Natural killer cell (primary cell): Measurements from ENCODE around the gene ITGA1. TPM values are rescaled to one million over a fixed set of nuclear protein-coding genes. Genes with fewer than 3 reads are reported as not detected.

ENCODE experiments used
- ATAC-seq, 3 donors: fragments of 150-1000 bp in 2 of 3; fragments of 200-7000 bp in 1 of 3; cut with Tn5 transposase; 1 replicate in 1 of 3; 2 replicates in 2 of 3; pipeline ENCODE4 v1.10.0; 2021; ENCODE audit warnings: mild to moderate bottlenecking in 2 of 3, moderate library complexity in 2 of 3
- DNase-seq, 2 donors: peaks; one replicate each; pipeline versions ENCODE4 v3.0.0 to v3.0.0-alpha.2; 2013 to 2021; ENCODE audit warnings: mixed read lengths in 1 of 2
- H3K27ac ChIP-seq: one replicate; pipeline ENCODE4 v1.5.1; 2013; ENCODE audit warnings: mild to moderate bottlenecking, low read length
- H3K27me3 ChIP-seq: one replicate; pipeline ENCODE4 v1.6.1; 2013; ENCODE audit warnings: low read length; ENCODE audit not compliant: control insufficient read depth, insufficient read depth
- H3K36me3 ChIP-seq: one replicate; pipeline ENCODE4 v1.6.1; 2013; ENCODE audit warnings: low read length; ENCODE audit not compliant: control insufficient read depth, insufficient read depth
- H3K4me1 ChIP-seq: one replicate; pipeline ENCODE4 v1.6.1; 2013; ENCODE audit warnings: low read length; ENCODE audit not compliant: control insufficient read depth, insufficient read depth
- H3K4me3 ChIP-seq: one replicate; pipeline ENCODE4 v1.5.1; 2013; ENCODE audit warnings: low read length
- H3K9me3 ChIP-seq: one replicate; pipeline ENCODE4 v1.6.1; 2013; ENCODE audit warnings: low read length; ENCODE audit not compliant: control insufficient read depth, insufficient read depth
- H3K27ac Mint-ChIP-seq, 2 donors: one replicate each; pipeline ENCODE4 v1.8.0; 2022; ENCODE audit warnings: mild to moderate bottlenecking in 2 of 2, mixed read lengths in 2 of 2, moderate library complexity in 1 of 2
- H3K27me3 Mint-ChIP-seq, 2 donors: one replicate each; pipeline ENCODE4 v1.8.0; 2022; ENCODE audit warnings: low read depth in 2 of 2, mixed read lengths in 2 of 2
- H3K36me3 Mint-ChIP-seq: one replicate; pipeline ENCODE4 v1.8.0; 2022; ENCODE audit warnings: mixed read lengths
- H3K4me1 Mint-ChIP-seq, 2 donors: one replicate each; pipeline ENCODE4 v1.8.0; 2022; ENCODE audit warnings: mixed read lengths in 2 of 2
- H3K4me3 Mint-ChIP-seq: one replicate; pipeline ENCODE4 v1.8.0; 2022; ENCODE audit warnings: mild to moderate bottlenecking, moderate library complexity, mixed read lengths
- H3K9me3 Mint-ChIP-seq, 2 donors: one replicate each; pipeline ENCODE4 v1.8.0; 2022; ENCODE audit warnings: mixed read lengths in 2 of 2
- WGBS: methylation state at CpG from one replicate; pipeline ENCODE4 v1.1.7; 2013; ENCODE audit warnings: missing lambda C conversion rate; ENCODE audit not compliant: insufficient coverage; 5-methylcytosine and 5-hydroxymethylcytosine counted together
- intact Hi-C: fragments of 100-400 bp; cut with micrococcal nuclease; formaldehyde crosslinking; loops from one replicate; pipeline ENCODE4 v1.14.2; 2022
- total RNA-seq, 4 donors: library from RNA; stranded (reverse); fragments of 120-200 nt in 1 of 4; gene quantifications; one replicate each; pipeline versions ENCODE4 v1.2.3 to v1.2.4, GENCODE V29; 2013 to 2022
- TF ChIP-seq, protein P1 (sequence below): fragments of 200-600 bp; IDR thresholded peaks from one replicate; pipeline ENCODE4 v1.8.0; 2022; ENCODE audit warnings: antibody characterized with exemption

The ITGA1 gene
- total RNA-seq, 3 donors from 2014 or later (not counting 1 experiment from before 2014, with no cell fraction given), result 0.45 to 0.82 (median 0.47) TPM

DNA sequence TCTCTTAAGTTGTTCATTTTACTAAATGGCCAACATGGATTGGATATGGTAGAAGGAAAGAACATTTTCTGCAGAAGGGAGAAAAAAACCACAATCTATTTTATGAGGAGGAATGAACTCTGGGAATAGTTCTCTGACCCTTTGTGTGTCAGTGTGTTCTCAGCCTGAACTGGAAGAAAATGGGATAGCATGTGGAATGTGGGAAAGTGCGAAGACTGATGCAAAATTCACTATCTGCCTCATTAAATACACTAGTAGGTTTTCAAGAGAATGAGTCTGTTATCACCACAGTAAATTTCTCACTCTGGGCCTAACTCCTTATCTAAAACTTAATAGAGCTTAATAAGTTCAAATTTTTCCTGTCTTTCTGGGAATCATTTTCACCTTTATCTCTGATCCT lies 22.7 kb downstream of the ITGA1 start:
- no peaks in the 10 kb centered on the region for H3K36me3 ChIP-seq
- Mint-ChIP-seq H3K27ac (no peak overlapping the region), H3K27me3 (no peaks in the 10 kb centered on the region), H3K4me3 (no peak overlapping the region), H3K4me1 (no peaks in the 10 kb centered on the region), H3K36me3 (no peaks in the 10 kb centered on the region), H3K9me3 (no peaks in the 10 kb centered on the region)
- DNase-seq (no peak), ATAC-seq (no peak)
- H3K27me3 ChIP-seq, result no peaks in the 10 kb centered on the region
- no peak overlapping the region for H3K27ac ChIP-seq
- no peak overlapping the region for H3K4me3 ChIP-seq
- H3K4me1 ChIP-seq, result no peaks in the 10 kb centered on the region
- TF ChIP-seq, protein P1, sequence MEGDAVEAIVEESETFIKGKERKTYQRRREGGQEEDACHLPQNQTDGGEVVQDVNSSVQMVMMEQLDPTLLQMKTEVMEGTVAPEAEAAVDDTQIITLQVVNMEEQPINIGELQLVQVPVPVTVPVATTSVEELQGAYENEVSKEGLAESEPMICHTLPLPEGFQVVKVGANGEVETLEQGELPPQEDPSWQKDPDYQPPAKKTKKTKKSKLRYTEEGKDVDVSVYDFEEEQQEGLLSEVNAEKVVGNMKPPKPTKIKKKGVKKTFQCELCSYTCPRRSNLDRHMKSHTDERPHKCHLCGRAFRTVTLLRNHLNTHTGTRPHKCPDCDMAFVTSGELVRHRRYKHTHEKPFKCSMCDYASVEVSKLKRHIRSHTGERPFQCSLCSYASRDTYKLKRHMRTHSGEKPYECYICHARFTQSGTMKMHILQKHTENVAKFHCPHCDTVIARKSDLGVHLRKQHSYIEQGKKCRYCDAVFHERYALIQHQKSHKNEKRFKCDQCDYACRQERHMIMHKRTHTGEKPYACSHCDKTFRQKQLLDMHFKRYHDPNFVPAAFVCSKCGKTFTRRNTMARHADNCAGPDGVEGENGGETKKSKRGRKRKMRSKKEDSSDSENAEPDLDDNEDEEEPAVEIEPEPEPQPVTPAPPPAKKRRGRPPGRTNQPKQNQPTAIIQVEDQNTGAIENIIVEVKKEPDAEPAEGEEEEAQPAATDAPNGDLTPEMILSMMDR, result no peak
- intact Hi-C loops, result no loop called here
- WGBS, result no CpG with 5 or more reads among the region's 1 CpG
- H3K9me3 ChIP-seq, result no peaks in the 10 kb centered on the region

DNA sequence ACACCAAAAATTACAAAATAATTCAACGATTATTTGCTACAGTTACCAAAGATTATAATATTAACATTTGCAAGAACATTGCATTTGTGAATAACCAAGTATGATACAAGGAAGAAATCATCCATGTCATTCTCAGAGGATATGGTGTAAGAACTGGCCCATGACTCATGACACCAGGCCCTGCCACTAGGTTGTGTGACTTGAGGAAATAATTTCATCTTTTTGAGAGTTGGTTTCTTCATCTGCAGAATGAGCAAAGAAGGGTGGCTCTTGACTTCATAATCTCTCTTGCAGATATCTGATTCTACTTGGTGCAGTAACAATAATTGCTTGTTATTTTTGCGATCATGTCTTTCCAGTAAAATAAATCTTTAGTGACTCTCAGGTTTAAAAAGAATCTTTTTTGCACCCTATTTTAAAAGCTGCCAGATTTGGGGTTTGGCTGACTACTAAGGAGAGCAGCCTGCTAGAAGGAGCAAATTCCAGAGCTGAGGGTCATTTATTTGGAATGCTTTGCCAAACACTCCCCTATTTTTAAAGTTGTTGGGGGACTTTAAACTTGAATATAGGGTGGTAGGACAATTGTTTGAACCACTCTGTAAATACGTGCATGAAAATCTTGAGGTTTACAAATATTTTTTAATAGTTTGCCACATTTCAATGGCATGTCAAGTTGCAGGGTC lies 23.5 kb downstream of the ITGA1 start:
- intact Hi-C loops, result no loop called here
- no peak overlapping the region for H3K27ac Mint-ChIP-seq
- H3K27me3 Mint-ChIP-seq, result no peaks in the 10 kb centered on the region
- no peak for DNase-seq
- no peak overlapping the region for H3K27ac ChIP-seq
- no peaks in the 10 kb centered on the region for H3K36me3 Mint-ChIP-seq
- 83% methylated on average over 2 of the region's 3 CpGs for WGBS
- TF ChIP-seq, protein P1, result no peak
- no peaks in the 10 kb centered on the region for H3K4me1 ChIP-seq
- no peaks in the 10 kb centered on the region for H3K9me3 ChIP-seq
- no peaks in the 10 kb centered on the region for H3K4me1 Mint-ChIP-seq
- no peaks in the 10 kb centered on the region for H3K36me3 ChIP-seq
- H3K27me3 ChIP-seq, result no peaks in the 10 kb centered on the region
- peak in 1 of 3 donors; percentile 72 for ATAC-seq
- H3K4me3 Mint-ChIP-seq, result no peak overlapping the region
- no peaks in the 10 kb centered on the region for H3K9me3 Mint-ChIP-seq
- H3K4me3 ChIP-seq, result no peak overlapping the region

DNA sequence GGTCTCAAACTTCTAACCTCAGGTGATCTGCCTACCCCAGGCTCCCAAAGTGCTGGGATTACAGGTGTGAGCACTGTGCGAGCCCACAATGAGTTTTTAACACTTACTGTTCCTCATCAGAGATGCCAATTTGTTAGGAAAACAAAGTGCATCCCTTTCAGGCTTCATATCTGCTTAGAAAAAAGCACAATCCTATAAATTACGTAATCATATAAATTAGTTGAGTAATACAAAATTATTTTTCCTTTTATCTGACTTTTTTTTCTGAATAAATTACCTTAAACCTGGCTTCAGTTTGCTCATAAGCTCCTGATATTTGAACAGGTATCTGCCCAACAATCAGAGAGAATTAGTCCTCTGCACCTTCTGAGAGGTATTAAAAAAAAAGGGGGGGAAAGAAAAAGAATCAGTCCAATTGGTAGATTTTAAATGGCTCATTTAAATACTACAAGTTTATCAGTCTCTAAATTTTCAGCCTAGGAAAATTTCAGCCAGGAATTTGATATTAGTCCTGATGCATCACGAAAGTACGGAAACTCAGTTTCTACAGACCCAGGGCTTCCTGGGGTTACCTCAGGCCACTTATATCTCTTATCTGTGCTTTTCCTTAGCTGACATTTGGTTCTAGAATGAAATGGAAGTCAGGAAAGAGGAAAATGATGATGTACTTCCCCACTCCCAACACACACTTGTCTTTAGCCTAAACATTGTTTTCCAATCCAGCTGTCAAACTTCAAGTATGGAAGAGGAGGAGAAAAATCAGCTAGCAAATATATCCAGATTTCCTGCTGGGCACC lies 26.8 kb downstream of the ITGA1 start:
- H3K27me3 Mint-ChIP-seq, result no peaks in the 10 kb centered on the region
- H3K9me3 Mint-ChIP-seq, result no peaks in the 10 kb centered on the region

More for the DNA sequence above, 26.8 kb downstream of the ITGA1 start:
- H3K27me3 ChIP-seq, result no peaks in the 10 kb centered on the region
- no peaks in the 10 kb centered on the region for H3K4me1 Mint-ChIP-seq
- H3K9me3 ChIP-seq, result no peaks in the 10 kb centered on the region
- H3K4me3 Mint-ChIP-seq, result no peak overlapping the region
- H3K4me1 ChIP-seq, result no peaks in the 10 kb centered on the region
- 93% methylated on average over 3 of the region's 4 CpGs for WGBS
- no peak overlapping the region for H3K27ac ChIP-seq
- DNase-seq (no peak), ATAC-seq (no peak)
- H3K36me3 Mint-ChIP-seq, result no peaks in the 10 kb centered on the region
- no peak overlapping the region for H3K27ac Mint-ChIP-seq
- no peak overlapping the region for H3K4me3 ChIP-seq
- no peaks in the 10 kb centered on the region for H3K36me3 ChIP-seq
- intact Hi-C loops, result no loop called here
- TF ChIP-seq, protein P1, result no peak
